GM19395 (cell line): ENCODE measurements around the gene ENDOV.
"Not testable (repeated sequence)": the region's sequence is repeated elsewhere in the genome, so short reads cannot be mapped to it uniquely, and the experiment has no call there.

ENCODE experiments used
- ATAC-seq: cut with Tn5 transposase; IDR thresholded peaks from one replicate; pipeline ENCODE4 v1.9.1; 2021; ENCODE audit warnings: mild to moderate bottlenecking, moderate library complexity; ENCODE audit not compliant: unreplicated experiment

ENDOV gene

GRCh38 chr17:80388175-80388574 lies 26.8 kb upstream of the ENDOV start:
- ATAC-seq = no peak

GRCh38 chr17:80388601-80389000 lies 26.4 kb upstream of the ENDOV start:
- ATAC-seq = no peak

DNA sequence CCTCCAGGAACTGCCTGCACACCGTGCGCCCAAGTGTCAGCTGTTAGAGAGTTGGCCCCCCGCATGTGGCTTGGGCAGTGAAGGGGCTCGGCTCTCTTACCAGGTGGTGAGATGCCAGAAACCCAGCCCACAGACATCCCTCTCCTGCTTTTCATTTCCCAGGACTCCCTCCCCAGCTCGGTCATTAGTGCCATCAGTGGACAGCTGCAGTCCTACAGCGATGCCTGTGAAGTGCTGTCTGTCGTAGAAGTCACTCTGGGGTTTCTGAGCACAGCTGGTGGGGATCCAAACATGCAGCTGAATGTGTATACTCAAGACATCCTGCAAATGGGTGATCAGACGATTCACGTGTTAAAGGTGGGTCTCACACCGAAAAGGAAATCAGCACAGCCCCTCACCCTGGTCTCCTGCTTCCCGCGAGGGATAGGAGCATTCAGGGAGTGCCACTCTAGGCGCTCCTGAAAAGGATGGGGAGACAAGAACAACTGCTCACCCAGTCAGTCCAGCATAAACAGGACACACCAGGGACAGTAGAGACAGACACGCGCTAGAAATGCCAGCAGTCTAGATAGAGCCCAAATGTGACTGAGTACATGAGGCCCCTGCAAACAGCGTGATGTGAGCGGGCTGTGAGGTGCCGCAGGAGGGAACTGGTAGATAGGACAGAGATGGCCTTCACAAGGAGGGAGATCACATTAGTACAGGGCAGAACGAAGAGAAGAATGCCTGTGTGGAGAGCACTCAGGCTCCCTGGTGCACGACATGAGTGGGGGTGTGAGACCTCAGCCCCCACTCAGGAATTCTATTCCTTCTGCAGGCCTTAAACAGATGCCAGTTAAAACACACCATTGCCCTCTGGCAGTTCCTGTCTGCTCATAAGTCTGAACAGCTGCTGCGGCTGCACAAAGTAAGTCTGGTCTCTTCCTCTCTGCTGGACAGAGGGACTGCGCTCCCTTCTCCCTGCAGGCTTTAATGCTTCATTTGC lies 25.7 kb upstream of the ENDOV start:
- ATAC-seq = no peak

- ATAC-seq = no peak
These were observed 21.6 kb upstream of the ENDOV start for GRCh38 chr17:80393241-80393890.

GRCh38 chr17:80393961-80394360 lies 21.0 kb upstream of the ENDOV start:
- no peak for ATAC-seq

- no peak for ATAC-seq
These were observed 20.2 kb upstream of the ENDOV start for GRCh38 chr17:80394629-80395216.

DNA sequence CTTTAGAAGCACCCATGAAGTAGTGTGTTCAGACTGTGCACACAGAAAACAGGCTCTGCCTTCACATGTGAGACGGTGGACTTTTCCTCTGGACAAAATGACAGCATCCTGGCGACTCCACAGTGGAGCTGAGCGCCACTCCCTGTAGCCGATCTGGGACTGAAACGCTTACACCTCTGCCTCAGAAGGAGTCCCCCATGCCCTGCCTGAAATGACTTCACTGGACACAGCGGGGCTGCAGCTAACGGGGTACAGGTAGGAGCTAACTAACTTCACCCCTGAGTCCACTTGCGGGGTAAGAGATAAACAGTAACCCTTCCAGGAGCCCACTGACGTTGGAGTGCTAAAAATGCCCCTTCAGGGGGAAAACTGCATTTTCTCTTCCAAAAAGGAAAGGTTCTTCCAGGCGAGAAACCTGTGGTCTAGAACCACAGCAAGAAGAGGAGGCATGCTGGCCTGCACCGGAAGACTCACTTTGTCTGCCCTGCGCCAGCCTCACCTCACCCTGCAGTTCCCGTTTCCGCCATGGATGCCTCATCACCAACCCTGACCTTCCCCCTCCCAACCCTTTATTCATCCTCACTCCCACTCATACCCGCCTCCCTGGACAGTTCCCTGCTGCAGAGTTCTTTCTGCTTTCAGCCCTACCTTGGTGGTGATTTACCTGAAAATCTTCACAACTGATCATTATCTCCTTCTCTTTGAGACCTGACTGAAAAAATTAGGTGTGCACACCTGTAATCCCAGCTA lies 19.4 kb upstream of the ENDOV start:
- no peak for ATAC-seq

- no peak for ATAC-seq
These were observed 18.6 kb upstream of the ENDOV start for GRCh38 chr17:80396157-80397033.

GRCh38 chr17:80397034-80397387 lies 18.0 kb upstream of the ENDOV start:
- ATAC-seq = no peak

GRCh38 chr17:80397686-80398085 lies 17.3 kb upstream of the ENDOV start:
- ATAC-seq = no peak

- ATAC-seq = not testable (repeated sequence)
These were observed 13.9 kb upstream of the ENDOV start for GRCh38 chr17:80401086-80401485.

DNA sequence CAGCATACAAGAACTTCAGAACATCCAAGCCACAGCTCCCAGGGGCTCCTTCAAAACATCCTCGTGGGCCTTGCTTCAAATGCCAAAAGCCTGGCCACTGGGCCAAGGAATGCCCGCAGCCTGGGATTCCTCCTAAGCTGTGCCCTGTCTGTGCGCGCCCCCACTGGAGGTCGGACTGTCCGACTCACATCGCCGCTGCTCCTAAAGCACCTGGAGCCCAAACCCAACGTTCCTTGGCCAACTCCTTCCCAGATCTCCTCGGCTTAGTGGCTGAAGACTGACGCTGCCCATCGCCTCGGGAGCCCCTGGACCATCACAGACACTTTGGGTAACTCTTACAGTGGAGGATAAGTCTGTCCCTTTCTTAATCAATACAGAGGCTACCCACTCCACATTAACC lies 12.9 kb upstream of the ENDOV start:
- not testable (repeated sequence) for ATAC-seq

GRCh38 chr17:80402959-80403358 lies 12.0 kb upstream of the ENDOV start:
- ATAC-seq = no peak

DNA sequence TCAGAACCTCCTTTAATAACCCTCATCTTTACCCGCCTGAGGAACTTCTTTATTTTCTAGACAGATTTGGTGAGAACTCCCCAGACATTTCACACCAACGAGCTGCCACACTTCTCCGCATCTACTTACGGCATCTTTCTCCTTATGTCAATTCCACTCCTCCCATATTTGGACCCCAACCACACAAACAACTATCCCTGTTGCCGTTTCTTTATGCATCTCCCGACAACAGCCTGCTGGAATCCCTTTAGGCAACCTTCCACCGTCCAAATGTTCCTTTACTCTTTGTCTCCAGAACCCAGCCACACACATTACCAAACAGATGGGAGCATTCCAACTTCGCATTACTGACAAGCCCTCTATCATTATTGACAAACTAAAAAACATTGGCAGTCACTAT lies 8.8 kb upstream of the ENDOV start:
- ATAC-seq = no peak

- not testable (repeated sequence) for ATAC-seq
These were observed 7.0 kb upstream of the ENDOV start for GRCh38 chr17:80407917-80408316.

DNA sequence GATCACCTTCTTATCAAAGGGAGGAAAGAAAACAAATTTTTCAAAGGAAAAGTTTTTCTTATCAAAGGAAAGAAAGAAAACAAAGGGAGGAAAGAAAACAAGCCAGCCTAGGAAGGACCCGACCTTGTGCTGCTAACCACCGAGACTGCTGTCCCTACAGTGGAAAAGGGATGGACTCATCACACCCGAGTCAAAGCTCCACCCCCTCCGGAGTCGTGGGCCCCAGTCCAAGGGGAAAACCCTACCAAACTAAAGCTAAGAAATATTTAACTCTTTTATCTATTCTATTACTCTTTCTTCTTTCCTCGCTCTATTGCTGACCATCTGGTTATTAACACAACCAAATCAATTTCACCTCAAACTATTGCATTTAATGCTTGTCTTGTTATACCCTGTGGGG lies 6.1 kb upstream of the ENDOV start:
- no peak for ATAC-seq

DNA sequence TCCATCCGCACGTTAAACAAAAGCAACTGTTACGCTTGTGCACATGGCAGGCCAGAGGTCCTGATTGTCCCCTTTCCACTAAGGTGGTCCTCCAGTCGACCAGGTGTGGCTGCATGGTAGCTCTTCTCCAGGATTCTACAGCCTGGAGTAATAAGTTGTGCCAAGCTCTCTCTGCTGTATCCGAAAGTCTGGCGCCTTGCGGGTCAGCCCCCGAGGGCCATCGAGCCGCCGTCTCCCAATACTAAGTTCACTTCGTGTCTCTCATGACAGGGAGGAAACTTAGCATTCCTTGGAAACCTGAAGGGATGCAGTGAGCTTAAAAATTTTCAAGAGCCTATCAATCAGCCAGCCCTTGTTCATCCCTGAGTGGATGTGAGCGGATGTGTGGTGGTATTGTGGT lies 5.3 kb upstream of the ENDOV start:
- no peak for ATAC-seq

DNA sequence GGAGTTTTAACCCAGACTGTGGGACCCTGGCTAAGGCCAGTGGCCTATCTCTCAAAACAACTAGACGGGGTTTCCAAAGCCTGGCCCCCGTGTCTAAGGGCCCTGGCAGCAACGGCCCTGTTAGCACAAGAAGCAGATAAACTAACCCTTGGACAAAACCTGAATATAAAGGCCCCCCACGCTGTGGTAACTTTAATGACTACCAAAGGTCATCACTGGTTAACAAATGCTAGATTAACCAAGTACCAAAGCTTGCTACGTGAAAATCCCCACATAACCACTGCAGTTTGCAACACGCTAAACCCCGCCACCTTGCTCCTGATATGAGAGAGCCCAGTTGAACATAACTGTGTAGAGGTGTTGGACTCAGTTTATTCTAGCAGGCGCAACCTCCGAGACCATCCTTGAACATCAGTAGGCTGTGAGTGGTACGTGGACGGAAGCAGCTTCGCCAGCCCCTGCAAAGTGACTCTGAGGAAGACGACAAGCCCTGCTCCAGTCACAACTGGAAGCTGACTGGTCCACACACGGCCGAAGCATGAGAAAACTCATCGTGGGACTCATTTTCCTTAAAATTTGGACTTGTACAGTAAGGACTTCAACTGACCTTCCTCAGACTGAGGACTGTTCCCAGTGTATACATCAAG lies 4.4 kb upstream of the ENDOV start:
- ATAC-seq = not testable (repeated sequence)

GRCh38 chr17:80413771-80414507 lies 1.0 kb upstream of the ENDOV start:
- ATAC-seq = no peak
